Stimulated activated CD8-positive, alpha-beta memory T cell treated with anti-CD3 and anti-CD28 coated beads, Interleukin-2, amount 100 ng/mL, for 48 hours (primary cell): ENCODE data around the gene ZFP57.

ENCODE experiments used
- DNase-seq, 2 donors: peaks; one replicate each; pipeline ENCODE4 v3.0.0-alpha.2; 2020; ENCODE audit warnings: low read depth in 2 of 2

Gene ZFP57

DNA sequence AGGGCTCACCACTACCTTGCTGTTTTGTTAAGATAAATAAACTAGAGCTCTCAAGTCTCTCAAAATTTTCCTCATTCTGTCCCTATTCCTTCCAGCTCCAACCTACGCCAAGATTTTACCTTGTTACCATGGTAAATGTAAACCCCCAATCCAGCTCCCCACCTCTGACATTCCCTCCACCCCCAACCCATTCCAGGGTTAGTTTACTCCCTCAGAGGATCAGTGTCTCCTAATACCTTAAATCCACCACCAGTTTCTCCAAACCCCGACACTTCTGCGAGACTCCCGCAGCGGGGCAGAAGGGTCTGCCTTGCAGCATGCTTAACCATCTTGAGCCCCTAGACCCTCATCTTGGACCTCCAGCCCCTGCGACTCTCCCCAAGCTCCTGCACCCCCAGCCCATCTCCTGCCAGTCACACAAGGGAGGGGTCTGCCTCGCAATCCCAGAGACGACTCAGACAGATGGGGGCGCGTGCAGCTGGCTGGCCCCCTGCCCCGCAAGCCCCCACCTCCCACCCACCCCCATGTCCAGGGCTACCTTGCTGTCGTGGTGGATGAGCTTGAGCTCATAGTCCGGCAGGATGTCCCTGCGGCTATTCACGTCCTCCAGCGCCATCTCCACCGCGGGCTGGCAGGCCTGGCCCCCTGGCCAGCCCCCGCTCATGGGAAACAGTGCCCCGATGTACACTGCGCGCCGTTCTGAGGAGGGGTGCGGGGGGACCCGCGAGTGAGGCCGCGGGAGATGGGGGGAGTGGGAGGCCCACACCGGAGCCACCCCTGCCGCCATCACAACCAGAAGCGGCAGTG is 53.8 kb downstream of the ZFP57 start:
- DNase-seq: no peak

GRCh38 chr6:29625337-29625930 is 55.5 kb downstream of the ZFP57 start:
- no peak for DNase-seq

DNA sequence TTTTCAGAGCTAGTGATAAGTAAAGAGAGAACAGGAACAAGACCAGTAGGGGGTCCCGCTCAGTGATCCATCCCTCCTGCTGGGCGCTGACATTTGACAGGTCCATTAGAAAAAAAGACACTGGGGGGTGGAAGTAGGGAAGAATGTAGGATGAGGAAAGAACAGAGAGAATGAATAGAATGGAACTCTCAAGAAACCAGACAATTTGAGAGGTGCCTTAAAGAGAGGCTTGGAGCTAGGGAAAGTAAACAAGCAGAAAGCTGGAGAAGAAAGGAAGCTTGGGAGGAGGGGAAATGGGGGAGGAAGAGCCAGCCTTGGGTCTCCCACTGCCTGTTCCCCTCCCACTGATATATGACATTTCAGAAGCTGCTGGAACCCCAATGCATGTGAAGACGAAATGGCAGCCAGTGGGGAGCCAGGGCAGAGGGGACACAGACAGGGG is 56.4 kb downstream of the ZFP57 start:
- DNase-seq: no peak
